ENCODE measurements around the gene KRTAP12-4.

DNA sequence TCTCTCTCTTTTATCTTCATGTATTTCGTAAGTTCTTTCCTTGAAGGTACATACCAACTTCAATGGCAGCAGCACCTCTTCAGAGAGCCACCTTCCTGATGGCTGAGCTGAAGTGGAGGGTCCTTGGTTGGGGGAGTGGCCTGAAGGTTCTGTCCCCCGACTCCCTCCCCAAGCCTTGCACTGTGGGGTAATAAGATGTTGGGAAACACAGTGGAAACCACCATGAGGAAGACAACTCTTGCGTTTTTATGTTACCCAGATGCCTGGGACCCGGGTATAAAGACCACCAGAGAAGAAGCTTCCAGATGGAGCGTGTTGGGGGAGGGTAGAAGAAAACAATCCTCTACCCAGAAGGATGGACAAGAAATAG is 4.1 kb upstream of the KRTAP12-4 start:
- TF ChIP-seq EZH2 (IDR thresholded peaks at IDR 0.05; ENCODE audit: borderline replicate concordance, low read length): no peak
- TF ChIP-seq, protein P1, sequence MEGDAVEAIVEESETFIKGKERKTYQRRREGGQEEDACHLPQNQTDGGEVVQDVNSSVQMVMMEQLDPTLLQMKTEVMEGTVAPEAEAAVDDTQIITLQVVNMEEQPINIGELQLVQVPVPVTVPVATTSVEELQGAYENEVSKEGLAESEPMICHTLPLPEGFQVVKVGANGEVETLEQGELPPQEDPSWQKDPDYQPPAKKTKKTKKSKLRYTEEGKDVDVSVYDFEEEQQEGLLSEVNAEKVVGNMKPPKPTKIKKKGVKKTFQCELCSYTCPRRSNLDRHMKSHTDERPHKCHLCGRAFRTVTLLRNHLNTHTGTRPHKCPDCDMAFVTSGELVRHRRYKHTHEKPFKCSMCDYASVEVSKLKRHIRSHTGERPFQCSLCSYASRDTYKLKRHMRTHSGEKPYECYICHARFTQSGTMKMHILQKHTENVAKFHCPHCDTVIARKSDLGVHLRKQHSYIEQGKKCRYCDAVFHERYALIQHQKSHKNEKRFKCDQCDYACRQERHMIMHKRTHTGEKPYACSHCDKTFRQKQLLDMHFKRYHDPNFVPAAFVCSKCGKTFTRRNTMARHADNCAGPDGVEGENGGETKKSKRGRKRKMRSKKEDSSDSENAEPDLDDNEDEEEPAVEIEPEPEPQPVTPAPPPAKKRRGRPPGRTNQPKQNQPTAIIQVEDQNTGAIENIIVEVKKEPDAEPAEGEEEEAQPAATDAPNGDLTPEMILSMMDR (IDR thresholded peaks at IDR 0.05; ENCODE audit: low read length): no peak

Data from OCI-LY1 (cell line).